Measurements from ENCODE around the gene MICU1. TPM values are rescaled to one million over a fixed set of nuclear protein-coding genes. Genes with fewer than 3 reads are reported as not detected.

Gene MICU1
- total and polyA plus RNA-seq, 2 donors from 2014 or later = 46.3 to 89.9 TPM

DNA sequence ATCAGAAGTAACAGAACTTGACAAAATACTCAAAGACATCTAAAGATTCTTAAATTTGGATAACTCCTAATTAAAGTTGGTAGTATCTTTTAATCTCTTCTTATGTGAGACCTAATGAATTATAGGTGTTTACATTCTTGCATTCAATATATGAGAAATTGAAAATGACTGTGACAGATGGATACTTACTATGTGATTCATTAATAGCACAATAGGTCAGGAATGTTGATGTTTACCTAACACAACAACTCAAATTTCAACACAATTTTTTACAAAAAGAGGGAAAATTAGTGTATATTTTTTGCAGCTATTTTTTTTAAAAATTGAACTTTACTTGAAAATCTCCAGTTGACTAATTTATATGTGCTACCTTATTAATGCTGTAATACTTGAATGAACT, 34.3 kb upstream of the MICU1 start:
- intact Hi-C loops (cut with DNase I) = no loop called here
- H3K4me3 ChIP-seq (ENCODE audit: low read length in 3 of 3) = no peak overlapping the region
- H3K9me3 ChIP-seq (ENCODE audit: control insufficient read depth in 2 of 3, insufficient read depth in 1 of 3, low read length in 3 of 3) = no peaks in the 10 kb centered on the region
- TF ChIP-seq, protein P1, sequence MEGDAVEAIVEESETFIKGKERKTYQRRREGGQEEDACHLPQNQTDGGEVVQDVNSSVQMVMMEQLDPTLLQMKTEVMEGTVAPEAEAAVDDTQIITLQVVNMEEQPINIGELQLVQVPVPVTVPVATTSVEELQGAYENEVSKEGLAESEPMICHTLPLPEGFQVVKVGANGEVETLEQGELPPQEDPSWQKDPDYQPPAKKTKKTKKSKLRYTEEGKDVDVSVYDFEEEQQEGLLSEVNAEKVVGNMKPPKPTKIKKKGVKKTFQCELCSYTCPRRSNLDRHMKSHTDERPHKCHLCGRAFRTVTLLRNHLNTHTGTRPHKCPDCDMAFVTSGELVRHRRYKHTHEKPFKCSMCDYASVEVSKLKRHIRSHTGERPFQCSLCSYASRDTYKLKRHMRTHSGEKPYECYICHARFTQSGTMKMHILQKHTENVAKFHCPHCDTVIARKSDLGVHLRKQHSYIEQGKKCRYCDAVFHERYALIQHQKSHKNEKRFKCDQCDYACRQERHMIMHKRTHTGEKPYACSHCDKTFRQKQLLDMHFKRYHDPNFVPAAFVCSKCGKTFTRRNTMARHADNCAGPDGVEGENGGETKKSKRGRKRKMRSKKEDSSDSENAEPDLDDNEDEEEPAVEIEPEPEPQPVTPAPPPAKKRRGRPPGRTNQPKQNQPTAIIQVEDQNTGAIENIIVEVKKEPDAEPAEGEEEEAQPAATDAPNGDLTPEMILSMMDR (IDR thresholded peaks at IDR 0.05; ENCODE audit: borderline replicate concordance, extremely low read depth, insufficient read depth) = no peak
- FAIRE-seq (no peak), DNase-seq (no peak)
- H3K27me3 ChIP-seq (ENCODE audit: control insufficient read depth, insufficient read depth, low read length) = no peaks in the 10 kb centered on the region
- no peaks in the 10 kb centered on the region for H3K4me1 ChIP-seq (ENCODE audit: control insufficient read depth in 2 of 3, insufficient read depth in 2 of 3, low read depth in 1 of 3, low read length in 3 of 3)
- H3K27ac ChIP-seq (ENCODE audit: low read depth in 2 of 2, low read length in 2 of 2) = no peak overlapping the region
- no peaks in the 10 kb centered on the region for H3K36me3 ChIP-seq (ENCODE audit: control insufficient read depth in 2 of 3, insufficient read depth in 3 of 3, low read length in 3 of 3)
- H3K9ac ChIP-seq (ENCODE audit: low read length in 3 of 3) = no peak overlapping the region

DNA sequence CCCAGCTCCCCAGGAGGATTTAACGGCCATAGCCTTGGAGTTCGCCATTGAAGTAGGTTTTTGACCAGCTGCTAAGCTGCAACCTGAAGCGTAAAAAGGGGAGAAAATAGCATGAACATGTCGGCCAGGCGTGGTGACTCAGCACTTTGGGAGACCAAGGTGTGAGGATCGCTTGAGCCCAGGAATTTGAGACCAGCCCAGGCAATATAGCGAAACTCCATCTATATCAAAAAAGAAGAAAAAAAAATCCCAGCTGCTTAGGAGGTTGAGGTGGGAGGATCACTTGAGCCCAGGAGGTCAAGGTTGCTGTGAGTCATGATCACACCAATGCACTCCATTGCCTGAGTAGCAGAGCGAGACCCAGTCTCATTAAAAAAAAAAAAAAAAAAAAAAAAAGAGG, 33.8 kb upstream of the MICU1 start:
- no peak overlapping the region for H3K4me3 ChIP-seq (ENCODE audit: low read length in 3 of 3)
- TF ChIP-seq, protein P1 (IDR thresholded peaks at IDR 0.05; ENCODE audit: borderline replicate concordance, extremely low read depth, insufficient read depth) = no peak
- H3K4me1 ChIP-seq (ENCODE audit: control insufficient read depth in 2 of 3, insufficient read depth in 2 of 3, low read depth in 1 of 3, low read length in 3 of 3) = no peaks in the 10 kb centered on the region
- H3K27ac ChIP-seq (ENCODE audit: low read depth in 2 of 2, low read length in 2 of 2) = no peak overlapping the region
- no peaks in the 10 kb centered on the region for H3K27me3 ChIP-seq (ENCODE audit: control insufficient read depth, insufficient read depth, low read length)
- peak in 2 of 5 donors; percentile 28 to 33 for DNase-seq
- no peaks in the 10 kb centered on the region for H3K36me3 ChIP-seq (ENCODE audit: control insufficient read depth in 2 of 3, insufficient read depth in 3 of 3, low read length in 3 of 3)
- no peak overlapping the region for H3K9ac ChIP-seq (ENCODE audit: low read length in 3 of 3)
- no peak for FAIRE-seq
- intact Hi-C loops (cut with DNase I) = no loop called here
- no peaks in the 10 kb centered on the region for H3K9me3 ChIP-seq (ENCODE audit: control insufficient read depth in 2 of 3, insufficient read depth in 1 of 3, low read length in 3 of 3)

DNA sequence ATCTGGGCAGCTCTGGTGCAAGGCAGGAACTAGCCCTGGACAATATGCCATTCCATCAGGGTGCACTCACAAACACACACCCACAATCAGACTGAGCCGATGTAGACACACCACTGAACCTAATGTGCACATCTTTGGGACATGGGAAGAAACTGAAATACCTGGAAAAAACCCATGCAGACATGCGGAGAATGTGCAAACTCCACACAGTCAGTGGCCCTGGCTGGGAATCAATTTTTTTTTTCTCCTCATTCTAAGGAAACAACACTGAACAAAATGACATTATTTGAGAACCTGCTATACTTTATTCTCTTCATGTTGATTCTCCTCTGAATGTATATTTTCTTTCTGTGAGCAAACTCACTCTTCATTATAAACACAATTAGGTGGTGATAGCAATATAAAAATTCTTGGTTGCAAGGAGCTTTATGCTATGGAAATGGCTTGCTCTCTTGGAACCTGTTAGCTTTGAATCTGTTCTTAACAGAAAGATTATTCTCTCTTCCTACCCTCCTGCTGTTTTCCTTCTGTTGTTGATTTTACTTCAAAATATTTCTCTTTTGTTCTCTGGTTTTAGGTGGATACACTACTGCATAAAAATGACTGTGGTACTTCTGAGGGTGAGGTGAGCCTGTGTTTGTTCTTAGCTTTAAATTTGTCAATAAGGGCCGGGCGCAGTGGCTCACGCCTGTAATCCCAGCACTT, 33.0 kb upstream of the MICU1 start:
- DNase-seq (no peak), FAIRE-seq (no peak)

More for the DNA sequence above, 33.0 kb upstream of the MICU1 start:
- Histone ChIP-seq H3K36me3 (ENCODE audit: control insufficient read depth in 2 of 3, insufficient read depth in 3 of 3, low read length in 3 of 3) (no peaks in the 10 kb centered on the region), H3K9me3 (ENCODE audit: control insufficient read depth in 2 of 3, insufficient read depth in 1 of 3, low read length in 3 of 3) (no peaks in the 10 kb centered on the region), H3K4me3 (ENCODE audit: low read length in 3 of 3) (no peak overlapping the region), H3K27me3 (ENCODE audit: control insufficient read depth, insufficient read depth, low read length) (no peaks in the 10 kb centered on the region), H3K4me1 (ENCODE audit: control insufficient read depth in 2 of 3, insufficient read depth in 2 of 3, low read depth in 1 of 3, low read length in 3 of 3) (no peaks in the 10 kb centered on the region), H3K27ac (ENCODE audit: low read depth in 2 of 2, low read length in 2 of 2) (no peak overlapping the region), H3K9ac (ENCODE audit: low read length in 3 of 3) (no peak overlapping the region)
- TF ChIP-seq, protein P1 (IDR thresholded peaks at IDR 0.05; ENCODE audit: borderline replicate concordance, extremely low read depth, insufficient read depth) = no peak
- intact Hi-C loops (cut with DNase I) = no loop called here

All from kidney (tissue), 14 donors.